Measurements from ENCODE around the gene MAGEA8.
A peak's percentile ranks its signal among the peaks of the same experiment; 100 is the strongest.
"Not testable (repeated sequence)": the region's sequence is repeated elsewhere in the genome, so short reads cannot be mapped to it uniquely, and the experiment has no call there.

MAGEA8 gene

DNA sequence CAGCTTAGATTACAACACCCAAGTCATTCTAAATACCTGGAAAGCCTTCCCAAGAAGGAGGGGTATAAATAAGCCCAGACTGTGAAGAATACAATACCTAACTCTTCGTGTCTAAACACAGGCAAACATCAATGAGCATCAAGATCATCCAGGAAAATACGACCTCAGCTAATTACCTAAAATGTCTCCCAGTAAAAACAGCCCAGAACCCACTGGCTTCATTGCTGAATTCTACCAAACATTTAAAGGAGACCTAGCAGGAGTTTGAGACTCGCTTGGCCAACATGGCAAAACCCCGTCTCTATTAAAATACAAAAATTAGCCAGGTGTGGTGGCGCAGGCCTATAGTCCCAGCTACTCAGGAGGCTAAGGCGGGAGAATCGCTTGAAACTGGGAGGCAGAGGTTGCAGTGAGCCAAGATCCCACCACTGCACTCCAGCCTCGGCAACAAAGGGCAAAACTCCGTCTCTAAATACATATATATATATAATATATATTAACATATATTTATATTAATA lies 29.3 kb downstream of the MAGEA8 start:
- Histone ChIP-seq H3K27me3 (replicated peaks in 2 of 5; ENCODE audit: control insufficient read depth in 4 of 5, insufficient read depth in 5 of 5, low read length in 4 of 5) (no peaks in the 10 kb centered on the region), H3K36me3 (ENCODE audit: control insufficient read depth in 4 of 4, insufficient read depth in 4 of 4, low read length in 3 of 4) (no peaks in the 10 kb centered on the region), H3K27ac (ENCODE audit: insufficient read depth in 1 of 2, low read depth in 1 of 2, low read length in 2 of 2, poor library complexity in 1 of 2, severe bottlenecking in 2 of 2) (no peak overlapping the region), H3K4me3 (ENCODE audit: control insufficient read depth in 1 of 7, extremely low read depth in 1 of 7, insufficient read depth in 4 of 7, low read depth in 2 of 7, low read length in 6 of 7) (no peak overlapping the region), H3K4me1 (ENCODE audit: control extremely low read depth in 1 of 4, control insufficient read depth in 4 of 4, insufficient read depth in 4 of 4, low read length in 3 of 4) (no peaks in the 10 kb centered on the region), H3K9me3 (ENCODE audit: control extremely low read depth in 1 of 5, control insufficient read depth in 4 of 5, insufficient read depth in 2 of 5, low read depth in 1 of 5, low read length in 4 of 5) (no peaks in the 10 kb centered on the region)
- 70% methylated on average over 2 of the region's 9 CpGs for WGBS (ENCODE audit: insufficient coverage)
- ChIA-PET POLR2A (no interaction called here), CTCF (no interaction called here)
- DNase-seq, result peak in 1 of 3 donors; percentile 29

GRCh38 chrX:149916745-149917392 lies 35.9 kb downstream of the MAGEA8 start:
- Histone ChIP-seq H3K4me1 (ENCODE audit: control extremely low read depth in 1 of 4, control insufficient read depth in 4 of 4, insufficient read depth in 4 of 4, low read length in 3 of 4) (no peaks in the 10 kb centered on the region), H3K9me3 (ENCODE audit: control extremely low read depth in 1 of 5, control insufficient read depth in 4 of 5, insufficient read depth in 2 of 5, low read depth in 1 of 5, low read length in 4 of 5) (no peaks in the 10 kb centered on the region), H3K27me3 (replicated peaks in 2 of 5; ENCODE audit: control insufficient read depth in 4 of 5, insufficient read depth in 5 of 5, low read length in 4 of 5) (no peaks in the 10 kb centered on the region), H3K36me3 (ENCODE audit: control insufficient read depth in 4 of 4, insufficient read depth in 4 of 4, low read length in 3 of 4) (no peaks in the 10 kb centered on the region), H3K4me3 (ENCODE audit: control insufficient read depth in 1 of 7, extremely low read depth in 1 of 7, insufficient read depth in 4 of 7, low read depth in 2 of 7, low read length in 6 of 7) (no peak overlapping the region), H3K27ac (ENCODE audit: insufficient read depth in 1 of 2, low read depth in 1 of 2, low read length in 2 of 2, poor library complexity in 1 of 2, severe bottlenecking in 2 of 2) (no peak overlapping the region)
- ChIA-PET CTCF (interaction anchor here (0.7 kb wide), 1 partner anchor 22 kb away, joined by 4 read pairs; no protein-coding TSS in a partner anchor), POLR2A (no interaction called here)
- no peak for DNase-seq
- 87% methylated on average over 3 of the region's 3 CpGs for WGBS (ENCODE audit: insufficient coverage)

DNA sequence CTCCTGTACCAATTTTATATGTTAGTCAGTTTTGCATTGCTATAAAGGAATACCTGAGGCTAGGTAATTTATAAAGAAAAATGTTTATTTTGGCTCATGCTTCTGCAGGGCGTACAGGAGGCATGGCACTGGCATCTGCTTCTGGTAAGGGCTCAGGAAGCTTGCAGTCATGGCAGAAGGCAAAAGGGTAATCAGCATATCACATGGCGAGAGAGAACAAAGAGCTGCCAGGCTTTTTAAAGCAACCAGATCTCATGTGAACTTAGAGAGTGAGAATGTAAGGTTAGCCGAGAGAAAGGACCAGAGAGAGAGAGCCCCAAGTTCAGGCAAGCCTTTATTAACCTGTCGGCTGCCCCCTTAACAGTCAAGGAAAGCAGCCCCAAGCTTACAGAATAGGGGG lies 42.9 kb downstream of the MAGEA8 start:
- WGBS (ENCODE audit: insufficient coverage), result no CpG with 5 or more reads among the region's 4 CpGs
- CTCF ChIA-PET, POLR2A ChIA-PET: not testable (repeated sequence)

DNA sequence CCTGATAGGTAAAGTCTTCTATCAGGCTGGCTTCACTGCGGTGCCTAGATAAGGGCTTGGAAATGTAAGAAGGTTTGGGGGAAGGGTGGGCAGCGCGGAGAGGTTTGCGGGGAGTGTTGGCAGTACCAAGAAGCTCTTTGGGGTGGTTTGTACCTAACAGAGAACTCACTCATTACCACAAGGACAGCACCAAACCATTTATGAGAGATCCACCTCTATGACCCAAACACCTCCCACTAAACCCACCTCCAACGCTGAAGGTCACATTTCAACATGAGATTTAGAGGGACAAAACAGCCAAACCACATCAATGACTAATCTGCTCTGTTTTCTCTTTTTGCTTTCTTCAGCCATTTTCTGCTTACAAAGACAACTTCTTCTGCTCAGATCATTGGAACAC lies 43.5 kb downstream of the MAGEA8 start:
- WGBS (ENCODE audit: insufficient coverage), result no CpG with 5 or more reads among the region's 5 CpGs
- POLR2A ChIA-PET; H3K36me3 ChIP-seq (ENCODE audit: control insufficient read depth in 4 of 4, insufficient read depth in 4 of 4, low read length in 3 of 4); DNase-seq; H3K27ac ChIP-seq (ENCODE audit: insufficient read depth in 1 of 2, low read depth in 1 of 2, low read length in 2 of 2, poor library complexity in 1 of 2, severe bottlenecking in 2 of 2); H3K4me1 ChIP-seq (ENCODE audit: control extremely low read depth in 1 of 4, control insufficient read depth in 4 of 4, insufficient read depth in 4 of 4, low read length in 3 of 4); H3K9me3 ChIP-seq (ENCODE audit: control extremely low read depth in 1 of 5, control insufficient read depth in 4 of 5, insufficient read depth in 2 of 5, low read depth in 1 of 5, low read length in 4 of 5); H3K27me3 ChIP-seq (replicated peaks in 2 of 5; ENCODE audit: control insufficient read depth in 4 of 5, insufficient read depth in 5 of 5, low read length in 4 of 5); H3K4me3 ChIP-seq (ENCODE audit: control insufficient read depth in 1 of 7, extremely low read depth in 1 of 7, insufficient read depth in 4 of 7, low read depth in 2 of 7, low read length in 6 of 7); CTCF ChIA-PET: not testable (repeated sequence)

More for the DNA sequence above, 42.9 kb downstream of the MAGEA8 start:
- H3K36me3 ChIP-seq (ENCODE audit: control insufficient read depth in 4 of 4, insufficient read depth in 4 of 4, low read length in 3 of 4); DNase-seq; H3K27ac ChIP-seq (ENCODE audit: insufficient read depth in 1 of 2, low read depth in 1 of 2, low read length in 2 of 2, poor library complexity in 1 of 2, severe bottlenecking in 2 of 2); H3K4me3 ChIP-seq (ENCODE audit: control insufficient read depth in 1 of 7, extremely low read depth in 1 of 7, insufficient read depth in 4 of 7, low read depth in 2 of 7, low read length in 6 of 7); H3K27me3 ChIP-seq (replicated peaks in 2 of 5; ENCODE audit: control insufficient read depth in 4 of 5, insufficient read depth in 5 of 5, low read length in 4 of 5); H3K4me1 ChIP-seq (ENCODE audit: control extremely low read depth in 1 of 4, control insufficient read depth in 4 of 4, insufficient read depth in 4 of 4, low read length in 3 of 4); H3K9me3 ChIP-seq (ENCODE audit: control extremely low read depth in 1 of 5, control insufficient read depth in 4 of 5, insufficient read depth in 2 of 5, low read depth in 1 of 5, low read length in 4 of 5): not testable (repeated sequence)

DNA sequence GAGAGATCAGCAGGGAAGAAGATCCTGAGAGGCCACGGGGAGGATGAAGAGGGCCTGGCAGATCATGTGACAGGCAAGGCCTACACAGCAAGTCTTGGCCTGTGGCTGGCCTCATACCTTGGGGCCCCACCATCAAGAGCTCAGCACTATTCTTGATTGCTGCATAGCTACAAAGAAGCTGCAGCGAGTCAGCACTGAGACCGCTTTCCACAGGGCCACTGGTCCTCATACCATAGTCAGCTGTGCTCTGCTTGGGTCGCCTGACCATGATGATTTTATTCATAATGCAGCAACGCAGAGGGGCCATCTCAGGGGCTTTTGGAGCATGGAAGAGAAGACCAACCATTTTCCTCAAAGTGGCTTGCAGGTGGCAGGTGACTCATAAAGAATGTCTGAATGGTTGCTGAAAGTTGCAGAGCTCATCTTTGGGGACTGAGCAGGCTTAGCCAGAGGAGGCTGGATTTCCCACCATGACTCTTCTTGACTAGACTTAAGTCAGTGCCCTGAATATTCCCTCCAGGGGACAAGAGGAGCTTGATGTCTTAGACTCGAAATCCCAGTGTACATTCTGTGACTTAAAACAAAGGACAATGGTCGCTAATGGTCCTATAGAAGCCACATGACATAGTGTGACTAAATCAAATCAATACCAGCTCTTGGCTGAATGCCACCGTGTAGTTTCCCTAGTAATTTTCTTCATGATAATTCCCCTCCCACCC lies 46.4 kb downstream of the MAGEA8 start:
- POLR2A ChIA-PET; H3K9me3 ChIP-seq (ENCODE audit: control extremely low read depth in 1 of 5, control insufficient read depth in 4 of 5, insufficient read depth in 2 of 5, low read depth in 1 of 5, low read length in 4 of 5): not testable (repeated sequence)

GRCh38 chrX:149927964-149928258 lies 46.9 kb downstream of the MAGEA8 start:
- H3K27ac ChIP-seq (ENCODE audit: insufficient read depth in 1 of 2, low read depth in 1 of 2, low read length in 2 of 2, poor library complexity in 1 of 2, severe bottlenecking in 2 of 2); H3K4me3 ChIP-seq (ENCODE audit: control insufficient read depth in 1 of 7, extremely low read depth in 1 of 7, insufficient read depth in 4 of 7, low read depth in 2 of 7, low read length in 6 of 7); H3K4me1 ChIP-seq (ENCODE audit: control extremely low read depth in 1 of 4, control insufficient read depth in 4 of 4, insufficient read depth in 4 of 4, low read length in 3 of 4); DNase-seq; POLR2A ChIA-PET; CTCF ChIA-PET; H3K27me3 ChIP-seq (replicated peaks in 2 of 5; ENCODE audit: control insufficient read depth in 4 of 5, insufficient read depth in 5 of 5, low read length in 4 of 5); H3K36me3 ChIP-seq (ENCODE audit: control insufficient read depth in 4 of 4, insufficient read depth in 4 of 4, low read length in 3 of 4); H3K9me3 ChIP-seq (ENCODE audit: control extremely low read depth in 1 of 5, control insufficient read depth in 4 of 5, insufficient read depth in 2 of 5, low read depth in 1 of 5, low read length in 4 of 5): not testable (repeated sequence)
- WGBS (ENCODE audit: insufficient coverage), result no CpG with 5 or more reads among the region's 1 CpG

More for the DNA sequence above, 46.4 kb downstream of the MAGEA8 start:
- DNase-seq; CTCF ChIA-PET; H3K36me3 ChIP-seq (ENCODE audit: control insufficient read depth in 4 of 4, insufficient read depth in 4 of 4, low read length in 3 of 4); H3K27me3 ChIP-seq (replicated peaks in 2 of 5; ENCODE audit: control insufficient read depth in 4 of 5, insufficient read depth in 5 of 5, low read length in 4 of 5); H3K4me1 ChIP-seq (ENCODE audit: control extremely low read depth in 1 of 4, control insufficient read depth in 4 of 4, insufficient read depth in 4 of 4, low read length in 3 of 4); H3K27ac ChIP-seq (ENCODE audit: insufficient read depth in 1 of 2, low read depth in 1 of 2, low read length in 2 of 2, poor library complexity in 1 of 2, severe bottlenecking in 2 of 2); H3K4me3 ChIP-seq (ENCODE audit: control insufficient read depth in 1 of 7, extremely low read depth in 1 of 7, insufficient read depth in 4 of 7, low read depth in 2 of 7, low read length in 6 of 7): not testable (repeated sequence)
- no CpG with 5 or more reads among the region's 8 CpGs for WGBS (ENCODE audit: insufficient coverage)

GRCh38 chrX:149928635-149929034 lies 47.7 kb downstream of the MAGEA8 start:
- H3K27ac ChIP-seq (ENCODE audit: insufficient read depth in 1 of 2, low read depth in 1 of 2, low read length in 2 of 2, poor library complexity in 1 of 2, severe bottlenecking in 2 of 2); H3K36me3 ChIP-seq (ENCODE audit: control insufficient read depth in 4 of 4, insufficient read depth in 4 of 4, low read length in 3 of 4); H3K27me3 ChIP-seq (replicated peaks in 2 of 5; ENCODE audit: control insufficient read depth in 4 of 5, insufficient read depth in 5 of 5, low read length in 4 of 5); H3K4me1 ChIP-seq (ENCODE audit: control extremely low read depth in 1 of 4, control insufficient read depth in 4 of 4, insufficient read depth in 4 of 4, low read length in 3 of 4); H3K4me3 ChIP-seq (ENCODE audit: control insufficient read depth in 1 of 7, extremely low read depth in 1 of 7, insufficient read depth in 4 of 7, low read depth in 2 of 7, low read length in 6 of 7); CTCF ChIA-PET; H3K9me3 ChIP-seq (ENCODE audit: control extremely low read depth in 1 of 5, control insufficient read depth in 4 of 5, insufficient read depth in 2 of 5, low read depth in 1 of 5, low read length in 4 of 5); POLR2A ChIA-PET; DNase-seq: not testable (repeated sequence)
- WGBS (ENCODE audit: insufficient coverage), result no CpG with 5 or more reads among the region's 1 CpG

Measured in common myeloid progenitor, CD34-positive (primary cell).